GM18873 (cell line): ENCODE results near the gene CLDN2.
"Not testable (repeated sequence)": the region's sequence is repeated elsewhere in the genome, so short reads cannot be mapped to it uniquely, and the experiment has no call there.

ENCODE experiments used
- ATAC-seq: cut with Tn5 transposase; IDR thresholded peaks from one replicate; pipeline ENCODE4 v1.9.1; 2021; ENCODE audit warnings: mild to moderate bottlenecking, moderate library complexity, moderate number of reproducible peaks; ENCODE audit not compliant: unreplicated experiment, low FRiP score

CLDN2 gene

GRCh38 chrX:106919932-106920452 lies at the start of gene CLDN2:
Gene CLDN2 (plus strand): TSS chrX:106920402. CDS start chrX:106928229, 7,827 bp downstream.
- no peak for ATAC-seq

GRCh38 chrX:106872796-106873195 lies 47.4 kb upstream of the CLDN2 start:
- ATAC-seq: not testable (repeated sequence)

GRCh38 chrX:106874075-106874474 lies 46.1 kb upstream of the CLDN2 start:
- no peak for ATAC-seq

- ATAC-seq: no peak
Measured at GRCh38 chrX:106875151-106875550, 45.1 kb upstream of the CLDN2 start.

GRCh38 chrX:106889468-106889867 lies 30.7 kb upstream of the CLDN2 start:
- no peak for ATAC-seq

GRCh38 chrX:106891762-106892460 lies 28.3 kb upstream of the CLDN2 start:
- ATAC-seq: no peak

GRCh38 chrX:106894392-106894909 lies 25.8 kb upstream of the CLDN2 start:
- ATAC-seq: peak; percentile 60

GRCh38 chrX:106894978-106895452 lies 25.2 kb upstream of the CLDN2 start:
- ATAC-seq: no peak

GRCh38 chrX:106897259-106897658 lies 22.9 kb upstream of the CLDN2 start:
- no peak for ATAC-seq

GRCh38 chrX:106898462-106898861 lies 21.7 kb upstream of the CLDN2 start:
- ATAC-seq: peak; percentile 81

- ATAC-seq: no peak
Measured at GRCh38 chrX:106899276-106899675, 20.9 kb upstream of the CLDN2 start.

- ATAC-seq: no peak
Measured at GRCh38 chrX:106899841-106900240, 20.4 kb upstream of the CLDN2 start.

GRCh38 chrX:106901341-106901740 lies 18.9 kb upstream of the CLDN2 start:
- no peak for ATAC-seq

GRCh38 chrX:106901781-106902219 lies 18.4 kb upstream of the CLDN2 start:
- no peak for ATAC-seq

- ATAC-seq: no peak
Measured at GRCh38 chrX:106902684-106903083, 17.5 kb upstream of the CLDN2 start.

- no peak for ATAC-seq
Measured at GRCh38 chrX:106903291-106903824, 16.8 kb upstream of the CLDN2 start, which contains the start of gene RIPPLY1. Gene RIPPLY1 (minus strand): TSS chrX:106903341. CDS start chrX:106903287, 54 bp downstream.

- ATAC-seq: no peak
Measured at GRCh38 chrX:106903856-106904528, 16.2 kb upstream of the CLDN2 start.

GRCh38 chrX:106905064-106905708 lies 15.0 kb upstream of the CLDN2 start:
- no peak for ATAC-seq

- ATAC-seq: no peak
Measured at GRCh38 chrX:106906361-106906760, 13.8 kb upstream of the CLDN2 start.

GRCh38 chrX:106912864-106913263 lies 7.3 kb upstream of the CLDN2 start:
- no peak for ATAC-seq
